Right atrium auricular region (tissue), 2 donors: Measurements from ENCODE around the gene RP9. TPM values are rescaled to one million over a fixed set of nuclear protein-coding genes. Genes with fewer than 3 reads are reported as not detected.

ENCODE experiments used
- DNase-seq: peaks from one replicate; pipeline ENCODE4 v3.0.0-alpha.2; 2019; ENCODE audit warnings: low spot score
- H3K27ac ChIP-seq, 2 donors: fragments of 200-600 bp; sonication (generic); 1 replicate in 1 of 2; 2 replicates in 1 of 2; pipeline ENCODE4 v1.5.1; 2016 to 2019
- H3K27me3 ChIP-seq, 2 donors: fragments of 200-600 bp; sonication (generic); one replicate each; pipeline versions ENCODE4 v1.5.1 to v1.6.0; 2017 to 2019
- H3K36me3 ChIP-seq: fragments of 200-600 bp; sonication (generic); one replicate; pipeline ENCODE4 v1.5.1; 2016
- H3K4me1 ChIP-seq, 2 donors: fragments of 200-600 bp; sonication (generic); one replicate each; pipeline versions ENCODE4 v1.5.1 to v1.6.0; 2017 to 2019
- H3K4me3 ChIP-seq, 2 donors: fragments of 200-600 bp; sonication (generic); 1 replicate in 1 of 2; 2 replicates in 1 of 2; pipeline ENCODE4 v1.5.1; 2017 to 2019; ENCODE audit warnings: mild to moderate bottlenecking in 1 of 2, moderate library complexity in 1 of 2
- H3K9me3 ChIP-seq, 2 donors: fragments of 200-600 bp; sonication (generic); one replicate each; pipeline ENCODE4 v1.5.1; 2019
- total RNA-seq, 2 donors: library from RNA; depleted of rRNA; stranded (reverse); fragments of >200 nt; gene quantifications; one replicate each; pipeline ENCODE4 v1.1.0, GENCODE V29; 2016
- TF ChIP-seq, protein P1 (sequence below), 2 donors: fragments of 200-600 bp; sonication (generic); IDR thresholded peaks; one replicate each; pipeline ENCODE4 v1.5.1; 2019; ENCODE audit warnings: antibody characterized with exemption in 2 of 2

The RP9 gene
- total RNA-seq, 2 donors from 2014 or later, result 16.3 to 19.8 TPM

DNA sequence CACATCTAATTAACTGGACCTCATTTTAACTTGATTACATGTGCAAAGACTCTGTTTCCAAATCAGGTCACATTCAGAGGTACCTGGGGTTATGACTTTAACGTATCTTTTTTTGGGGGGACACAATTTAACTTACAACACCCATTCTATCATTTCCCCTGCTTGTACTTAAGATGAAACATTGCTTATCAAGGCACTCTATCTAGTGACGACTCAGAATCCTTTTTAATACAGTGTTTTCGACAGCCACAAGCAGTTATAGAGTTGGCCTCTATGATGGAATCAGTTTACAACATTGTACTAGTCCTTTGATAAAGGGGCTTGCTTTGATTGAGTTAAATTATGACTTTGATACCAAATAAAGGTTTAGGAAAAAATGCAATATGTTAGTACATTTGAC, 42.9 kb upstream of the RP9 start:
- Histone ChIP-seq H3K4me3 (no peak overlapping the region), H3K27ac (no peak overlapping the region), H3K36me3 (no peaks in the 10 kb centered on the region), H3K27me3 (no peaks in the 10 kb centered on the region), H3K9me3 (no peaks in the 10 kb centered on the region), H3K4me1 (peaks cover 0 to 6% of the 10 kb centered on the region in 2 donors)
- no peak for DNase-seq
- TF ChIP-seq, protein P1, sequence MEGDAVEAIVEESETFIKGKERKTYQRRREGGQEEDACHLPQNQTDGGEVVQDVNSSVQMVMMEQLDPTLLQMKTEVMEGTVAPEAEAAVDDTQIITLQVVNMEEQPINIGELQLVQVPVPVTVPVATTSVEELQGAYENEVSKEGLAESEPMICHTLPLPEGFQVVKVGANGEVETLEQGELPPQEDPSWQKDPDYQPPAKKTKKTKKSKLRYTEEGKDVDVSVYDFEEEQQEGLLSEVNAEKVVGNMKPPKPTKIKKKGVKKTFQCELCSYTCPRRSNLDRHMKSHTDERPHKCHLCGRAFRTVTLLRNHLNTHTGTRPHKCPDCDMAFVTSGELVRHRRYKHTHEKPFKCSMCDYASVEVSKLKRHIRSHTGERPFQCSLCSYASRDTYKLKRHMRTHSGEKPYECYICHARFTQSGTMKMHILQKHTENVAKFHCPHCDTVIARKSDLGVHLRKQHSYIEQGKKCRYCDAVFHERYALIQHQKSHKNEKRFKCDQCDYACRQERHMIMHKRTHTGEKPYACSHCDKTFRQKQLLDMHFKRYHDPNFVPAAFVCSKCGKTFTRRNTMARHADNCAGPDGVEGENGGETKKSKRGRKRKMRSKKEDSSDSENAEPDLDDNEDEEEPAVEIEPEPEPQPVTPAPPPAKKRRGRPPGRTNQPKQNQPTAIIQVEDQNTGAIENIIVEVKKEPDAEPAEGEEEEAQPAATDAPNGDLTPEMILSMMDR (IDR thresholded peaks at IDR 0.05), result no peak

DNA sequence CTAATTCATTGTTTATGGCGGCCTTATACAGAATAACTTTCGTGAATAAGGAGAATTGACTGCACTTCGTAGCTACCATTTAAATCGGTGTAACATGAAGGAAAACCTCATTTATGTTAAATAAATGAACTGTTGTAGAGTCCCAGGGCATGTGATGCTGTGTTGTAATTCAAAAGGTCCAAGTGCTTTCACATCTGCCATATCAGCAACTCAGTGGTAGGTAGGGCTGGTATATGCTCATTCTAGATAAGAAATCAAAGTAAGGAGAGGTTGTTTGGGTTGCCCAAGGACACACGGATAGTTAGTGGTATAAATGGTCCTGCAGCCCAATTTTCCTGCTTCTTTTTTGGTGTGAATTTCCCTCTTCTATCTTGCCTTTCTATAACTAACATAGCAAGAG, 36.0 kb upstream of the RP9 start:
- no peaks in the 10 kb centered on the region for H3K36me3 ChIP-seq
- H3K27me3 ChIP-seq, result no peaks in the 10 kb centered on the region
- H3K4me1 ChIP-seq, result no peaks in the 10 kb centered on the region
- H3K9me3 ChIP-seq, result peaks cover 0 to 4% of the 10 kb centered on the region in 2 donors
- TF ChIP-seq, protein P1 (IDR thresholded peaks at IDR 0.05), result no peak
- H3K4me3 ChIP-seq, result no peak overlapping the region
- no peak overlapping the region for H3K27ac ChIP-seq
- DNase-seq, result no peak

DNA sequence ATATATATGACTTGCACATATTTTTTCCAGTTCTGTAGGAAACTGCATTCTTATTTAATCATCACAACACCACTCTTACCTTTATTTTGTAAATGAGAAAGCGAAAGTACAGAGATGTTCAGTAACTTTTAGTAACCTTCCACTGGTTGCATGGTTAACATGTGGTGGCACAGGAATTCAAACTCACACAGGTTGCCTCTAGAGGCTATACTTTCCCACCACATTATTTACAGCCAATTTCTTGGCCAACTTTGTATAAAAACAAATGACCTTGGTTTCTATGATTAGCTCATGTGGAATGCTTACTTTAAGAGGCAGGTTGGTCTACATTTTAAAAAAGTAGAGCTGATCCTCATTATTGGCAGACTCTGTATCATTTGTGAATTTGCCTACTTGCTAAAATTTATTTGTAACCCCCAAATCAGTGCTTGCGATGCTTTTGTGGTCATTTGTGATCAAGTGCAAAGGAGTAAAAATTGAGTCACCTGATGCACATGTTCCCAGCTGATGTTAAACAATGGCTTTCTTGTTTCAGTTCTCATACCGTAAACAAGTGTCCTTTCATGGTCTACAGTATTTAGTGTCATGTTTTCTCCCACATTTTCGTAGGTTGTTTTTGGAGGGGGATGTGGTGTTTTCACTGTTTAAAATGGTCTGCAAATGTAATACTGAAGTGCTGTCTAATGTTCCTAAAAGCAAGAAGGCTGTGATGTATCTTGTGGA, 35.0 kb upstream of the RP9 start:
- Histone ChIP-seq H3K4me3 (no peak overlapping the region), H3K27ac (no peak overlapping the region), H3K27me3 (no peaks in the 10 kb centered on the region), H3K36me3 (no peaks in the 10 kb centered on the region), H3K9me3 (peaks cover 0 to 4% of the 10 kb centered on the region in 2 donors), H3K4me1 (no peaks in the 10 kb centered on the region)
- no peak for DNase-seq
- TF ChIP-seq, protein P1 (IDR thresholded peaks at IDR 0.05), result no peak

DNA sequence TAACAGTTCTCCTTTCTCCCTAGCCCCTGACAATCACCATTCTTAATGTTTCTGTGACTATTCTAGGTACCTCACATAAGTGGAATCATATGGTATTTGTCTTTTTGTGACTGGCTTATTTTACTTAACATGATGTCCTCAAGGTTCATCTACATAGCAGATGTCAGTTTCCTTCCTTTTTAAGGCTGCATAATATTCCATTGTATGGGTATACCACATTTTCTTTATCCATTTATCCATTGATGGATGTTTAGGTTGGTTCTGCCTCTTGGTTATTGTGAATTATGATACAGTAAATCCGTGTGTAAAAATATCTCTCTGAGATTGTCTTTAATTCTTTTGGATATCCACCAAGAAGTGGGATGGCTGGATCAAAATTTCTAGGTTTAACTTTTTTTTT, 33.4 kb upstream of the RP9 start:
- H3K27ac ChIP-seq, result no peak overlapping the region
- H3K36me3 ChIP-seq, result no peaks in the 10 kb centered on the region
- TF ChIP-seq, protein P1 (IDR thresholded peaks at IDR 0.05), result no peak
- no peaks in the 10 kb centered on the region for H3K27me3 ChIP-seq
- H3K4me1 ChIP-seq, result no peaks in the 10 kb centered on the region
- no peak overlapping the region for H3K4me3 ChIP-seq
- no peak for DNase-seq
- peaks cover 0 to 4% of the 10 kb centered on the region in 2 donors for H3K9me3 ChIP-seq

DNA sequence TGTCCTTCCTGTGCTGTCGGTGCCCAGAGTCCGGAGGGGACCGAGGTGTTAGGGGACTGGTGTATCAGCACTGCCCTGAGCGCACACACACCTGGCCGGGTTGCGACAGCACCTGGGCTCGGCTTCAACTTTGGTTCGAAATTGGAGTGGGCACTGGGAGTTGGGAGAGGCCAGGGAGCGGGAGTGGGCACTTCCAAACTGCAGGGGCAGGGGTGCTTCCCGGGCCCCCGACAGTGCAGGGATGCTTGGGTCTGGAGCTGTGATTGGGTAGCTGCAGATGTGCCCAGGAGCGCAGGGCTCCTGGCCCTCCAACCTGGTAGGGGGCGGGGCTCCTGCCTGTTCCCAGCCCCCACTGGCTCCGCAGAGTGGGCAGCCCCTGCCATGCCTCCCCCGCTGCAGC, 27.9 kb upstream of the RP9 start:
- TF ChIP-seq, protein P1 (IDR thresholded peaks at IDR 0.05), result no peak
- H3K4me1 ChIP-seq, result no peaks in the 10 kb centered on the region
- no peaks in the 10 kb centered on the region for H3K27me3 ChIP-seq
- no peak overlapping the region for H3K4me3 ChIP-seq
- no peaks in the 10 kb centered on the region for H3K36me3 ChIP-seq
- no peaks in the 10 kb centered on the region for H3K9me3 ChIP-seq
- DNase-seq, result no peak
- H3K27ac ChIP-seq, result no peak overlapping the region

DNA sequence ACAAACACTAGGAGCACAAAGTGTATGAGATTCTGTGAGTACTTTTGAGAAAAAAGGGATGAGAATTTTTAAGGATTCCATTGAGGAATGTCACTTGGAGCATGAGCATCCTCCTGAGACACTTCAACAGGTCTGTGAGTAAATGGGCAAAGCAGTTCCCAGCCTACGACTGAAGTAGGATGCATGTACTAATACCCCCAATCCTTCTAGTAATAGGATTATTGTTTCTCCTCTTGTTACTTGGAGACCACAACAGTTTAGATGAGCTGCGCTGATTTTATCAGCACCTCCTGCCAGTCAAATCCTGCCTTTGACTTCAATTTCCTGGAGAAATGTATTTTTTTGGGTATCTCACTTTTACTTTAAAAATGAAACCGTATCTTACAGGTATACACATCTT, 21.0 kb upstream of the RP9 start:
- H3K4me1 ChIP-seq, result peaks cover 0 to 15% of the 10 kb centered on the region in 2 donors
- H3K27ac ChIP-seq, result no peak overlapping the region
- no peaks in the 10 kb centered on the region for H3K36me3 ChIP-seq
- TF ChIP-seq, protein P1 (IDR thresholded peaks at IDR 0.05), result no peak
- no peaks in the 10 kb centered on the region for H3K9me3 ChIP-seq
- peak overlapping the region; percentile 61 to 74 for H3K4me3 ChIP-seq
- H3K27me3 ChIP-seq, result no peaks in the 10 kb centered on the region
- no peak for DNase-seq
